SU-DHL-6 (cell line): ENCODE results near the gene RPL22.

Experiments
- H2AFZ ChIP-seq: fragments of 200-600 bp; sonication (generic); 2 replicates; pipeline ENCODE4 v1.6.1; 2014; ENCODE audit warnings: low read depth, mild to moderate bottlenecking, moderate library complexity, mixed read lengths, antibody characterized with exemption, low read length; ENCODE audit not compliant: severe bottlenecking
- H3F3A ChIP-seq: fragments of 200-600 bp; shearing (Covaris generic); 2 replicates; pipeline ENCODE4 v1.6.0; 2016; ENCODE audit warnings: antibody characterized with exemption, mild to moderate bottlenecking; ENCODE audit not compliant: insufficient read depth
- H3K27ac ChIP-seq: fragments of 200-600 bp; sonication (generic); 2 replicates; pipeline ENCODE4 v1.5.1; 2016; ENCODE audit warnings: low read depth, mild to moderate bottlenecking, low read length, moderate library complexity, mixed read lengths
- H3K27me3 ChIP-seq: fragments of 200-600 bp; sonication (generic), shearing (Covaris generic); 2 replicates; pipeline ENCODE4 v1.6.0; 2014; ENCODE audit warnings: mild to moderate bottlenecking, low read length
- H3K36me3 ChIP-seq: fragments of 200-600 bp; sonication (generic); 2 replicates; pipeline ENCODE4 v1.6.1; 2014; ENCODE audit warnings: mild to moderate bottlenecking, low read length, mixed read lengths
- H3K4me2 ChIP-seq: fragments of 300-600, 200-600 bp; shearing (Covaris generic), sonication (generic); 2 replicates; pipeline ENCODE4 v1.6.0; 2014; ENCODE audit warnings: low read length, low read depth, mild to moderate bottlenecking; ENCODE audit not compliant: poor library complexity, severe bottlenecking
- H3K4me3 ChIP-seq: fragments of 200-600 bp; sonication (generic); 2 replicates; pipeline ENCODE4 v1.5.1; 2014; ENCODE audit warnings: antibody characterized with exemption, low read length, mild to moderate bottlenecking, mixed read lengths; ENCODE audit not compliant: insufficient read depth, poor library complexity, severe bottlenecking
- H3K79me2 ChIP-seq: fragments of 200-600 bp; sonication (generic); 2 replicates; pipeline ENCODE4 v1.6.1; 2014; ENCODE audit warnings: mild to moderate bottlenecking, low read length, moderate library complexity; ENCODE audit not compliant: insufficient read depth
- H3K9ac ChIP-seq: fragments of 200-600 bp; sonication (generic); 2 replicates; pipeline ENCODE4 v1.7.0; 2014; ENCODE audit warnings: mild to moderate bottlenecking, low read length
- H3K9me2 ChIP-seq: fragments of 200-600 bp; sonication (generic); replicated peaks from 2 replicates; pipeline ENCODE4 v1.6.1; 2014; ENCODE audit warnings: low read length; ENCODE audit not compliant: insufficient read depth
- H3K9me3 ChIP-seq: fragments of 200-600 bp; sonication (generic); 2 replicates; pipeline ENCODE4 v1.6.1; 2014; ENCODE audit warnings: low read length, mixed read lengths; ENCODE audit not compliant: insufficient read depth
- H4K20me1 ChIP-seq: fragments of 200-600 bp; sonication (generic); 2 replicates; pipeline ENCODE4 v1.6.1; 2014; ENCODE audit warnings: low read depth, mild to moderate bottlenecking, antibody characterized with exemption, low read length, moderate library complexity, mixed read lengths
- EZH2phosphoT487 ChIP-seq: fragments of 200-600 bp; sonication (generic), shearing (Covaris generic); conservative IDR thresholded peaks from 2 replicates; pipeline ENCODE4 v1.6.1; 2018; ENCODE audit warnings: mild to moderate bottlenecking, antibody characterized with exemption, low read length, moderate library complexity, mixed read lengths
- TF ChIP-seq, protein P1 (sequence below): fragments of 200-600 bp; sonication (generic); IDR thresholded peaks from one replicate; pipeline ENCODE4 v1.5.1; 2017; ENCODE audit warnings: antibody characterized with exemption, mild to moderate bottlenecking, low read length, moderate library complexity; ENCODE audit not compliant: insufficient read depth, poor library complexity, severe bottlenecking

The RPL22 gene

GRCh38 chr1:6163191-6163972 lies 36.0 kb downstream of the RPL22 start:
- no peaks in the 10 kb centered on the region for H3K9me2 ChIP-seq
- no peaks in the 10 kb centered on the region for H4K20me1 ChIP-seq
- H2AFZ ChIP-seq: no peak overlapping the region
- no peaks in the 10 kb centered on the region for H3K27me3 ChIP-seq
- no peaks in the 10 kb centered on the region for H3K9me3 ChIP-seq
- H3K27ac ChIP-seq: no peak overlapping the region
- H3F3A ChIP-seq: no peaks in the 10 kb centered on the region
- no peak overlapping the region for H3K9ac ChIP-seq
- H3K79me2 ChIP-seq: no peaks in the 10 kb centered on the region
- no peak overlapping the region for H3K4me2 ChIP-seq
- H3K36me3 ChIP-seq: no peaks in the 10 kb centered on the region
- no peak for TF ChIP-seq EZH2phosphoT487
- TF ChIP-seq, protein P1, sequence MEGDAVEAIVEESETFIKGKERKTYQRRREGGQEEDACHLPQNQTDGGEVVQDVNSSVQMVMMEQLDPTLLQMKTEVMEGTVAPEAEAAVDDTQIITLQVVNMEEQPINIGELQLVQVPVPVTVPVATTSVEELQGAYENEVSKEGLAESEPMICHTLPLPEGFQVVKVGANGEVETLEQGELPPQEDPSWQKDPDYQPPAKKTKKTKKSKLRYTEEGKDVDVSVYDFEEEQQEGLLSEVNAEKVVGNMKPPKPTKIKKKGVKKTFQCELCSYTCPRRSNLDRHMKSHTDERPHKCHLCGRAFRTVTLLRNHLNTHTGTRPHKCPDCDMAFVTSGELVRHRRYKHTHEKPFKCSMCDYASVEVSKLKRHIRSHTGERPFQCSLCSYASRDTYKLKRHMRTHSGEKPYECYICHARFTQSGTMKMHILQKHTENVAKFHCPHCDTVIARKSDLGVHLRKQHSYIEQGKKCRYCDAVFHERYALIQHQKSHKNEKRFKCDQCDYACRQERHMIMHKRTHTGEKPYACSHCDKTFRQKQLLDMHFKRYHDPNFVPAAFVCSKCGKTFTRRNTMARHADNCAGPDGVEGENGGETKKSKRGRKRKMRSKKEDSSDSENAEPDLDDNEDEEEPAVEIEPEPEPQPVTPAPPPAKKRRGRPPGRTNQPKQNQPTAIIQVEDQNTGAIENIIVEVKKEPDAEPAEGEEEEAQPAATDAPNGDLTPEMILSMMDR: no peak
- H3K4me3 ChIP-seq: no peak overlapping the region

DNA sequence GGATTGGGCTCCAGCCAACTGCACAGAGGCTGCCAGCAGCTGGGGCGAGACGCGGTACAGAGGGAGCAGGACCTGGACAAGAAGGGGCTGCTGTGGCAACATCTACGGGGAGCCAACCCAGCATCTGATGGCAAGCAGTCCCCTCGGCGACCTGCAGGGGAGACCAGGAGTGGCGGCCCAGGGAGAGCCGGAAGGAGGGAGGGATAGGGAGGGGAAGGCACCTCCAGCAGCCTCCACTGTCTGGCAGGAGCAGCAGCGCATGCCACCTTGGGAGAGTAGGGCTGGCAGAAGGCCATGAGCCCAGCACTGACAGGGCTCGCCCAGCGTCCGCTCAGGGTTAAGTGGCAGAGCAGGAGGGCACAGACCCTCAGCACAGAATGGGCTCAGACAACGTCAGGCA lies 36.6 kb downstream of the RPL22 start:
- H3K9ac ChIP-seq: no peak overlapping the region
- H3K27ac ChIP-seq: no peak overlapping the region
- H3K36me3 ChIP-seq: no peaks in the 10 kb centered on the region
- TF ChIP-seq EZH2phosphoT487: no peak
- TF ChIP-seq, protein P1: no peak
- H3K4me3 ChIP-seq: no peak overlapping the region
- H3K79me2 ChIP-seq: no peaks in the 10 kb centered on the region
- H3K9me3 ChIP-seq: no peaks in the 10 kb centered on the region
- H3K4me2 ChIP-seq: no peak overlapping the region
- H3F3A ChIP-seq: no peaks in the 10 kb centered on the region
- no peaks in the 10 kb centered on the region for H4K20me1 ChIP-seq
- H2AFZ ChIP-seq: no peak overlapping the region
- no peaks in the 10 kb centered on the region for H3K9me2 ChIP-seq
- H3K27me3 ChIP-seq: no peaks in the 10 kb centered on the region

- Histone ChIP-seq H3K9me2 (no peaks in the 10 kb centered on the region), H3F3A (no peaks in the 10 kb centered on the region), H3K27ac (no peak overlapping the region), H3K27me3 (no peaks in the 10 kb centered on the region), H2AFZ (no peak overlapping the region), H3K79me2 (no peaks in the 10 kb centered on the region), H3K4me3 (no peak overlapping the region), H3K9ac (no peak overlapping the region), H4K20me1 (no peaks in the 10 kb centered on the region), H3K9me3 (no peaks in the 10 kb centered on the region), H3K36me3 (no peaks in the 10 kb centered on the region), H3K4me2 (no peak overlapping the region)
- no peak for TF ChIP-seq EZH2phosphoT487
- TF ChIP-seq, protein P1: no peak
Measured at GRCh38 chr1:6162341-6162740, 37.1 kb downstream of the RPL22 start.
